Fibroblast of upper back skin (primary cell): ENCODE measurements around the gene KDM5A.
A peak's percentile ranks its signal among the peaks of the same experiment; 100 is the strongest.
"Not testable (repeated sequence)": the region's sequence is repeated elsewhere in the genome, so short reads cannot be mapped to it uniquely, and the experiment has no call there.

Experiments
- DNase-seq: peaks from one replicate; pipeline ENCODE4 v3.0.0-alpha.2; 2013

KDM5A gene

GRCh38 chr12:332581-333205, 56.4 kb downstream of the KDM5A start:
- DNase-seq, result no peak

DNA sequence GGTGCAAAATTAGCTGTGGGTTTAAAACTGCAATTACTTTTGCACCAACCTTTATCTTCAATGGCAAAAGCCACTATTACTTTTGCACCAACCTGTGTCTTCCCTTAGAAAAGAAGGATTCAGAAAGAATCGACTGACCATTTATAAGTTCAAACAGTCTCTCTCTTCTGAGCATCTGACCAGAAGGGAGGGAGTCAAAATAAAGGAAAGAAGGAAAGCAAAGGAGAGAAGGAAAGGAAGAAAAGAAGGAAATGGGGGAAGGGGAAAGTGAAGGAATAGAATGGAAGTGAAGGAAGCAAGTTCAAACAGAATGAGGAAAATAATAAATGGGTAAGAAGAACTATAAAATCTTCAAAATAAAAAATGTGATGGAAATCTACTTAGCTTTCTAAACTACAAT, 57.8 kb downstream of the KDM5A start:
- DNase-seq, result no peak

GRCh38 chr12:325906-326305, 63.2 kb downstream of the KDM5A start:
- DNase-seq, result no peak

DNA sequence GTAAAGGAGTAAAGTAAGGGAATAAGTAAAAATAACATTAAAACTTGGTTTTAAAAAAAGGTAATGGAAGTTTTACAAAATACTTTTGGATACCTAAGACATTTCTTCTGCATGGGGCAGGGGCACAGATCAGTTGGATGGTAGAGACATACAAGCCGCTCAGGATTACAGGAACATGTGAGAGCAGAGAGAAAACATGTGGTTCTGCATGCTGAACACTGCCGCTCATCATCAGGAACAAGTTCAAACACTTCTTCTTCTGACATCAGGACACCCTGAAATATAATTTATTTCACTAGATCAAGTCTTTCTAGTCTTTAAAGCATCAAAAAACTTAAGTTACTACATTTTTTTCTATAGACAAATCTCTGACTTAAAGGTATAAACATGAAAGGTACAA, 65.6 kb downstream of the KDM5A start:
- DNase-seq, result no peak

DNA sequence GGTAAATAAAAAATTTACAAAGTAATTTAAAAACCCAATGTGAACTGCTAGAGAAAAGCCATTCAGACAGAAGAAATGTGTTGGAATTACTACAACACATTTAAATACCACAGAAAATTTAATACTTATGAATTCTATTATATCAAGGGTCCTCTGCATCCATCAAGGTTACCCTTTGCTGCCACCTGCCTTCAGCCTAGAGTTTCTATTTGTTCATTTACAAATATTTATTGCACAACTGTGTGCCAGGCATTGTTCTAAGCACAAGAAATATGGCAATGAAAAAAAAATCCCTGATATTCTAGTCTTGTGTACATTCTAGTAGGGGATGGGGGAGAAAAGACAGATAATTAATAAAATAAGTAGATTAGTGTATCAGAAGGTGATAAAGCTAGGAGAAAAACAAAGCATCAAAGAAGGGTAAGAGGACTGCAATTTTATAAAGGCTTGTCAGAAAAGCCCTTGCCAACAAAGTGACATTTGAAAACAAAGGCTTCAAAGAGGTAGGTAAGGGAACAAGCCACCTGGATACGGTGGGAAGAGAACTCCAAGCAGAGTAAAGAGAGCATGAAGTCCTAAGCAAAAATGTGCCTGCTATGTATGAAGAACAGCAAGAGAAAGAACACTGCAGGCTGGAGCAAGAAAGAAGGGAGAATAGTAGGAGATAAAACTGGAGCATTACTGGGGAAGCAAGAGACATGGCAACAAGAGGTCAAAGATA, 67.4 kb downstream of the KDM5A start:
- no peak for DNase-seq

DNA sequence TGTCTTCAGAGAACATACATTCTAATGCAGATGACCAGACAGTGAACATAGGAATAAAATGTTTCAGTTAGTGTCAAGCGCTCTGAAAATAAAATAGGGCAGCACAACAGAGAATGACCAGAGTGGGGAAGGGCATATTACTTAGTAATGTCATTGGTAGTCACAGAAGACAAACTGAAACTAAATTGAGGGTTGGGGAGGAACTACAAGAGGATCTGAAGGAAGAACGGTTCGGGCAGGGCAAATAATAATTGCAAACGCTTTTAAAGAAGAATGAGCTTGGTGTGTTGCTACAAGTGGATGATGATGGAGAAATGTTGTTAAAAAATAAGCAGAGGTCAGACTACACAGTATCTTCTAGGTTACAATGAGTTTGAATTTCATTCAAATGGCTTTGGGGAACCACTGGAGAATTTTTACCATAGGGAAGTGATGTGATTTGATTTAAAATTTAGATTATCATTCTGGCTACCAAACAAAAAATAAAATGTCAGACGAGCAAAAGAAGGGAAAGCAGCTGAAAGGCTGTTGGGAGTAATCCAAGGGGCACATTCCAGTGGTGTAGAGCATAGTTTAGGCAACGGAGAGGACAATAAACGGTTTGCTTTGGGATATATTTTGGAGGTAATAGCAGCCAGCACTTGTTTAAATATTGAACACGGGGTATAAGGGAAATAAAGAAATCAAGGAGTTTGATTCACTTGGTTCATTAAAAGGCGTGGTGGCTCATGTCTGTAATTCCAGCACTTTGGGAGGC, 70.2 kb downstream of the KDM5A start:
- DNase-seq, result peak; percentile 6

DNA sequence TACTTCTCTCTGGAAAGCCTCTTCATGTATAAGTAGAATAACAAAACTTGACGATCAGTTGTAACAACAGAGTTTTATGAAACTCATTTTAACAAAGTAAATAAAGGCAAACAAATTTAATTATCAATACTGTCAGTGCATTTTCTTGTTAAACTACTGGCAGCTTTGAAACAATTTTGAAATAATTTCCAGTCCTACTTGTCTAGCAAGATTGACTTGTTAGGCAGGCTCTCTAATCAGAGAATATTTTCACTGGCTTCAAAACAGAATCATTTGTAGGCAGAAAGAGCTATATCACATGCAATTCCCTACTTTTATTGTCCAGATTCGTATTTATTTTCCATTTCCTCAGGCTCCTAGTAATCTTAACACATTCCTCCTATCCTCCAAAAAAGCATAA, 80.6 kb downstream of the KDM5A start:
- DNase-seq, result no peak

- DNase-seq, result no peak
These were observed 81.7 kb downstream of the KDM5A start for GRCh38 chr12:307406-307805.

- DNase-seq, result no peak
These were observed 84.3 kb downstream of the KDM5A start for GRCh38 chr12:304805-305204.

- DNase-seq, result not testable (repeated sequence)
These were observed 86.4 kb downstream of the KDM5A start for GRCh38 chr12:302766-303165.

GRCh38 chr12:300166-300565, 89.0 kb downstream of the KDM5A start:
- DNase-seq, result not testable (repeated sequence)

DNA sequence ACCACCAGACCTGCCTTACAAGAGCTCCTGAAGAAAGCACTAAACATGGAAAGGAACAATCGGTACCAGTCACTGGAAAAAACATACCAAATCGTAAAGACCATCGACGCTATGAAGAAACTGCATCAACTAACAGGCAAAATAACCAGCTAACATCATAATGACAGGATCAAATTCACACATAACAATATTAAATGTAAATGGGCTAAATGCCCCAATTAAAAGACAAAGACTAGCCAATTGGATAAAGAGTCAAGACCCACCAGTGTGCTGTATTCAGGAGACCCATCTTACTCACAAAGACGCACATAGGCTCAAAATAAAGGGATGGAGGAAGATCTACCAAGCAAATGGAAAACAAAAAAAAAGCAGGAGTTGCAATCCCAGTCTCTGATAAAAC, 89.6 kb downstream of the KDM5A start:
- DNase-seq, result not testable (repeated sequence)

DNA sequence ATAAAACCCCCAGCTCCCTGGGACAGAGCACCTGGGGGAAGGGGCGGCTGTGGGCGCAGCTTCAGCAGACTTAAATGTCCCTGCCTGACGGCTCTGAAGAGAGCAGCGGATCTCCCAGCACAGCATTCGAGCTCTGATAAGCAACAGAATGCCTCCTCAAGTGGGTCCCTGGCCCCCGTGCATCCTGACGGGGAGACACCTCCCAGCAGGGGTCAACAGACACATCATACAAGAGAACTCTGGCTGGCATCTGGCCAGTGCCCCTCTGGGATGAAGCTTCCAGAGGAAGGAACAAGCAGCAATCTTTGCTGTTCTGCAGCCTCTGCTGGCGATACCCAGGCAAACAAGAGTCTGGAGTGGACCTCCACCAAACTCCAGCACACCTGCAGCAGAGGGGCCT, 91.1 kb downstream of the KDM5A start:
- not testable (repeated sequence) for DNase-seq

DNA sequence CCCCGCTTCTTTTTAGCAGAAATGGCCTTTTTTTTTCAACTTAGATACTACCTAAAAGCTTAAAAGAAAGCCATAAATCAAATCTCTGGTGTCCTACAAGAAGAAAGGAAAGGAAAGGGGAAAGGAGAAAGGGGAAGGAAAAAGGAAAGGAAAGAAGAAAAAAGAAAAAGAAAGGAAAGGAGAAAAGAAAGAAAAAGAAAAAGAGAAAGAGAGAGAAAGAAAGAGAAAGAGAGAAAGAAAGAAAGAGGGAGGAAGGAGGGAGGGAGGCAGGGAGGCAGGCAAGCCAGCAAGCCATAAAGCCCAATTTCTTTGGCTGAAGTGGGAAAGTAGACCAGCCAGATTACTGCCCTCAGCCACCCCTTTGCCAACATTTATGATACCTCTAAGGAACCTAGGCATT, 94.0 kb downstream of the KDM5A start:
- DNase-seq, result no peak

GRCh38 chr12:293199-293598, 95.9 kb downstream of the KDM5A start:
- DNase-seq, result no peak

DNA sequence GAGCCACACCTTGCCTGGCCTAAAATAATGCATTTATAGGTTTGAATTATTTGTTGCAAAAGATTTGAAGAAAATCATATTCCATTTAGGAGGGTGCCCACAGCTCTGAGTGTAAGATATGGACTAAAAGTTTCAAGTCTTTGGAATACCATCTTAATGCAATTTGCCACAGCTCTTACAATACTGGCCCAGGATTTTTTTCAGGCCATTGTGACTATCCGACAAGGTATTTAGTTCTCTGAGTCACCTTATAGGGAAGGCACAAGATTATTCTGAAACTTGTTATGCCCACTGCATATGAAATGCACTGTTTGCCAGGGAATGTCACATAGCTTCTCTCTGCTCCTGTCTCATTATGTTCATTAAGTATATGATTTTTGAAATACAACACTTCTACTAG, 96.9 kb downstream of the KDM5A start:
- peak; percentile 20 for DNase-seq

- DNase-seq, result no peak
These were observed 97.9 kb downstream of the KDM5A start for GRCh38 chr12:291153-291723.

GRCh38 chr12:288687-289086, 100.4 kb downstream of the KDM5A start:
- peak; percentile 45 for DNase-seq

DNA sequence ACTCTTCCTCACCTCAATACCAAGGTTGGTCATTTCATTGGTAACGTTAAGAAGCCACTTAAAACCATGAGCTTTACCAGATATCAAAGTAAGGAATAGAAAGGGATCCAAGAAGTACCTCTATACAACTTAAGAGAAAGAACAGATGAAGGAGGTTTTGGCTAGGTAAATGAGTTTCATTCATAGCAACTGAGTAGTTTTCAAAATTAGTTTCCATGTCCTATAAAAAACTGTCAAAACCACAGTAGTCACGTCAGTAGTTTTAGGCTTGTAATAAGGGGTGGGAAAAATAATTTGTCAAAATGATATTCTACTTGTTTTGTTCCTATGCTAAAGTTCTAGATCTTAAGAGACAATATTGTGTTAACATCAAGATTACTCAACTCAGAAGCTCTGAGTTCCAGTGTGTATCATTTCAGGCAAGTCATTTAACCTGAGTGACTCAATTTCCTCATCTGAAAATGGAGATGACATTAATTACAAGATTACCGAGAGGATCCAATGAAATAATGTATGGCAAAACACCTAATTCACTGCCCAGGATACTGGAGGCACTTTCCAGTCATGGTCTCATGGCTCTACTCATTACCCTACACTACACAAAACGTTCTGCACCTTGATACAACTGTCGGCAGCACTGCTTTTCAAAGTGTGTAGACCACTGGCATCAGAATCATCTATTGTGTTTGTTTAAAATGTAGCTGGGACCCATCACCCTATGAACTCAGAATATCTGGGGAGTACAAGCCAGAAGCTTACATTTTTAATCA, 102.4 kb downstream of the KDM5A start:
- DNase-seq, result no peak

- no peak for DNase-seq
These were observed 111.1 kb downstream of the KDM5A start for GRCh38 chr12:278046-278445.

DNA sequence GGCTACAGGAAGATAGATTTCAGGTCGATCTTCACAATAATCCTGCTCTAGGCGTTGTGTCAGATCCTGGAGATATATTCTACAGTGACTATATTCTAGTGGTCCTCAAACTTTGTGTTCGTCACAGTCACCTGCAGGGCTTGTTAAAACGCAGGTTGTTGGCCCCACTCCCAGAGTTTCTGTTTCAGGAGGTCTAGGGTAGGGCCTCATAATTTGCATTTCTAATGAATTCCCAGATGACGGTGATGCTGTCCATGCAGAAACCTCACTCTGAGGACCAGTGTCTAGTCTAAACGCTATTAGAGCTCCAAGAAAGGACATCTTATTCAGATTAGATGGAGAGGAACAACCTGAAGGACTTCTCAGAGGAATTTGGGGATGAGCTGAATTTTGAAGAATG, 113.3 kb downstream of the KDM5A start:
- DNase-seq, result no peak

DNA sequence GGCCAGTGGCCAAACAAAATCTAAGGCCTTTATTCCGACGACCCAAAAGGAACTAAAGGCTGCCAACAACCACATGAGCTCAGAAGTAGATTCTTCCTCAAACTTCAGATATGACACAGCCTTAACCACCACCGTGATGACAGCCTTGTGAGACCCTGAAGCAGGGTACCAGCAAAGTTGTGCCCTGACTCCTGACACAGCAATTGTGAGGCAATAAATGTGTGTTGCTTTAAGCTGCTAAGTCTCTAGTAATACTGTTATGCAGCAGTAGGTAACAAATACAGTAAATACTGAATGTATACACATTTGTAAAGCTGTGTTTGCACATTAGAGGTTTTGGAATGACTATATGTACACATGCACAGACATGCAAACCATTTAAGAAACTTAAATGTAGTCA, 115.7 kb downstream of the KDM5A start:
- DNase-seq, result no peak

- no peak for DNase-seq
These were observed 116.2 kb downstream of the KDM5A start for GRCh38 chr12:272942-273341.
